DOHH2 (cell line): Measurements from ENCODE around the gene CNR1.

Source experiments
- H3F3A ChIP-seq: fragments of 200-600 bp; sonication (generic), shearing (Covaris generic); 2 replicates; pipeline ENCODE4 v1.6.0; 2016; ENCODE audit warnings: antibody characterized with exemption, mild to moderate bottlenecking; ENCODE audit not compliant: control insufficient read depth, insufficient read depth
- H3K27ac ChIP-seq: fragments of 200-600 bp; sonication (generic); 2 replicates; pipeline ENCODE4 v1.5.1; 2014; ENCODE audit warnings: low read depth, mild to moderate bottlenecking, low read length, moderate library complexity
- H3K27me3 ChIP-seq: fragments of 200-600 bp; sonication (generic); 2 replicates; pipeline ENCODE4 v1.6.1; 2014; ENCODE audit warnings: mild to moderate bottlenecking, low read length, mixed read lengths; ENCODE audit not compliant: control insufficient read depth
- H3K36me3 ChIP-seq: fragments of 200-600 bp; sonication (generic); 2 replicates; pipeline ENCODE4 v1.6.1; 2014; ENCODE audit warnings: mild to moderate bottlenecking, low read length, moderate library complexity, mixed read lengths; ENCODE audit not compliant: control insufficient read depth
- H3K4me1 ChIP-seq: fragments of 200-600 bp; sonication (generic); 2 replicates; pipeline ENCODE4 v1.6.1; 2014; ENCODE audit warnings: mild to moderate bottlenecking, low read length, mixed read lengths; ENCODE audit not compliant: control insufficient read depth
- H3K4me2 ChIP-seq: fragments of 200-600 bp; sonication (generic); 2 replicates; pipeline ENCODE4 v1.6.0; 2014; ENCODE audit warnings: mild to moderate bottlenecking, low read length, moderate library complexity
- H3K4me3 ChIP-seq: fragments of 200-600 bp; sonication (generic); 2 replicates; pipeline ENCODE4 v1.5.1; 2014; ENCODE audit warnings: mild to moderate bottlenecking, low read length, mixed read lengths
- H3K79me2 ChIP-seq: fragments of 200-600 bp; sonication (generic); 2 replicates; pipeline ENCODE4 v1.6.1; 2014; ENCODE audit warnings: mild to moderate bottlenecking, low read length, mixed read lengths; ENCODE audit not compliant: control insufficient read depth
- H3K9me2 ChIP-seq: fragments of 200-600 bp; sonication (generic); replicated peaks from 2 replicates; pipeline ENCODE4 v1.6.1; 2014; ENCODE audit warnings: mild to moderate bottlenecking, low read length, mixed read lengths; ENCODE audit not compliant: control insufficient read depth
- H3K9me3 ChIP-seq: fragments of 200-600 bp; sonication (generic); 2 replicates; pipeline ENCODE4 v1.6.1; 2014; ENCODE audit warnings: antibody characterized with exemption, low read length, mixed read lengths; ENCODE audit not compliant: control insufficient read depth, insufficient read depth
- H4K20me1 ChIP-seq: fragments of 200-600 bp; sonication (generic); 2 replicates; pipeline ENCODE4 v1.6.0; 2014; ENCODE audit warnings: low read depth, mild to moderate bottlenecking, antibody characterized with exemption, low read length, moderate library complexity; ENCODE audit not compliant: control insufficient read depth, insufficient read depth
- CTCF ChIP-seq: fragments of 200-600 bp; sonication (generic); IDR thresholded peaks from one replicate; pipeline ENCODE4 v1.5.1; 2014; ENCODE audit warnings: antibody characterized with exemption, mild to moderate bottlenecking, low read depth, low read length; ENCODE audit not compliant: poor library complexity, severe bottlenecking
- EZH2phosphoT487 ChIP-seq: fragments of 200-600 bp; sonication (generic); IDR thresholded peaks from 2 replicates; pipeline ENCODE4 v1.6.1; 2017; ENCODE audit warnings: borderline replicate concordance, mild to moderate bottlenecking, antibody characterized with exemption, low read length, moderate library complexity, mixed read lengths

The CNR1 gene

DNA sequence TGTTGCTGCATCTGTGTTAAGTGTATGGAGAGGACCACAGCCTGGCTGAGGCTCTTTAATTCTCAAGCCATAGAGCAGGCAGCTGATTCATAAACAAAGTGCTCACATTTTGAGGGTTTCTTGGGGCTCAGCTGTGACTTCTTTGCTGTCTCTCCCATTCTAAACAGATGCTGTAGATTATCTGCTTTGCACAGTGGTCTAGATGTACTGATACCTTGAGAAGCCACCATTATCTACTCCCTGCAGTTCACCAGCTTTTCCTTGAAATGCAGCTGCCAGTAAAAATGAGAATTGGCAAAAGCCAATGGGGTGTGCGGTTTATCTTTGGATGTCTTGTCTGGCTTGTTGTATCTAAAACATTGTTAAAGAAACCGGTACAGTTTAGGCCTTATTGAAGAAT lies 5.2 kb upstream of the CNR1 start:
- Histone ChIP-seq H4K20me1 (no peaks in the 10 kb centered on the region), H3K79me2 (peaks cover 53% of the 10 kb centered on the region), H3K4me1 (peaks cover 72% of the 10 kb centered on the region), H3K4me3 (no peak overlapping the region), H3K4me2 (peak overlapping the region; percentile 6), H3K9me2 (no peaks in the 10 kb centered on the region), H3K27me3 (no peaks in the 10 kb centered on the region), H3K9me3 (no peaks in the 10 kb centered on the region), H3F3A (peaks cover 12% of the 10 kb centered on the region; the same call in 1 of the 2 replicates), H3K36me3 (peaks cover 28% of the 10 kb centered on the region), H3K27ac (no peak overlapping the region)
- TF ChIP-seq EZH2phosphoT487, result no peak
- TF ChIP-seq CTCF, result no peak

- Histone ChIP-seq H3K27me3 (no peaks in the 10 kb centered on the region), H3K9me2 (no peaks in the 10 kb centered on the region), H3K4me1 (peaks cover 52% of the 10 kb centered on the region), H3K9me3 (no peaks in the 10 kb centered on the region), H3K79me2 (peaks cover 63% of the 10 kb centered on the region), H3K4me2 (peak overlapping the region; percentile 96), H3K36me3 (peaks cover 46% of the 10 kb centered on the region), H3K27ac (peak overlapping the region; percentile 79), H3K4me3 (peak overlapping the region; percentile 80), H3F3A (peaks cover 10% of the 10 kb centered on the region; the same call in 1 of the 2 replicates), H4K20me1 (0 out of 2 replicates have a peak, but pooled peaks cover 1% of the 10 kb centered on the region)
- peak; percentile 60 for TF ChIP-seq CTCF
- TF ChIP-seq EZH2phosphoT487, result no peak
Observed at GRCh38 chr6:88168362-88168761, 2.2 kb upstream of the CNR1 start.

- peak overlapping the region; percentile 79 for H3K27ac ChIP-seq
- H3K9me2 ChIP-seq, result no peaks in the 10 kb centered on the region
- peak overlapping the region; percentile 96 for H3K4me2 ChIP-seq
- 0 out of 2 replicates have a peak, but pooled peaks cover 7% of the 10 kb centered on the region for H4K20me1 ChIP-seq
- peaks cover 53% of the 10 kb centered on the region for H3K4me1 ChIP-seq
- no peaks in the 10 kb centered on the region for H3K9me3 ChIP-seq
- H3F3A ChIP-seq, result peaks cover 13% of the 10 kb centered on the region; the same call in 1 of the 2 replicates
- no peaks in the 10 kb centered on the region for H3K27me3 ChIP-seq
- peaks cover 70% of the 10 kb centered on the region for H3K79me2 ChIP-seq
- peaks cover 55% of the 10 kb centered on the region for H3K36me3 ChIP-seq
- peak; percentile 34 for TF ChIP-seq CTCF
- TF ChIP-seq EZH2phosphoT487, result no peak
- H3K4me3 ChIP-seq, result peak overlapping the region; percentile 80
Observed at GRCh38 chr6:88167352-88167937, 1.3 kb upstream of the CNR1 start.
